ENCODE measurements around the gene LTB4R2. TPM values are rescaled to one million over a fixed set of nuclear protein-coding genes. Genes with fewer than 3 reads are reported as not detected.

Gene LTB4R2
- total RNA-seq, 1 donor from 2014 or later, result 1.6 TPM

- Histone ChIP-seq H3K27me3 (ENCODE audit: control insufficient read depth in 3 of 3, insufficient read depth in 3 of 3, low read length in 3 of 3) (no peaks in the 10 kb centered on the region), H3K36me3 (ENCODE audit: control insufficient read depth in 3 of 3, insufficient read depth in 3 of 3, low read length in 3 of 3) (peaks cover 9 to 12% (median 11%) of the 10 kb centered on the region in 3 donors), H3K27ac (ENCODE audit: low read depth, low read length) (no peak overlapping the region), H3K9ac (ENCODE audit: low read depth in 1 of 3, low read length in 3 of 3) (no peak overlapping the region), H3K9me3 (ENCODE audit: control insufficient read depth in 3 of 3, low read length in 3 of 3) (no peaks in the 10 kb centered on the region), H3K4me3 (ENCODE audit: low read length in 3 of 3) (no peak overlapping the region), H3K4me1 (ENCODE audit: control insufficient read depth in 3 of 3, insufficient read depth in 3 of 3, low read length in 3 of 3) (peaks cover 0 to 5% (median 0%) of the 10 kb centered on the region in 3 donors)
These were observed 24.6 kb upstream of the LTB4R2 start for GRCh38 chr14:24285351-24285750.

GRCh38 chr14:24286996-24287395 is 22.9 kb upstream of the LTB4R2 start:
- no peak overlapping the region for H3K27ac ChIP-seq (ENCODE audit: low read depth, low read length)

GRCh38 chr14:24289649-24290280 is 20.2 kb upstream of the LTB4R2 start:
- Histone ChIP-seq H3K9me3 (ENCODE audit: control insufficient read depth in 3 of 3, low read length in 3 of 3) (no peaks in the 10 kb centered on the region), H3K36me3 (ENCODE audit: control insufficient read depth in 3 of 3, insufficient read depth in 3 of 3, low read length in 3 of 3) (peaks cover 23 to 34% (median 29%) of the 10 kb centered on the region in 3 donors), H3K4me1 (ENCODE audit: control insufficient read depth in 3 of 3, insufficient read depth in 3 of 3, low read length in 3 of 3) (no peaks in the 10 kb centered on the region), H3K9ac (ENCODE audit: low read depth in 1 of 3, low read length in 3 of 3) (no peak overlapping the region), H3K4me3 (ENCODE audit: low read length in 3 of 3) (no peak overlapping the region), H3K27me3 (ENCODE audit: control insufficient read depth in 3 of 3, insufficient read depth in 3 of 3, low read length in 3 of 3) (no peaks in the 10 kb centered on the region), H3K27ac (ENCODE audit: low read depth, low read length) (no peak overlapping the region)

More at GRCh38 chr14:24286996-24287395, 22.9 kb upstream of the LTB4R2 start:
- no peak overlapping the region for H3K4me3 ChIP-seq (ENCODE audit: low read length in 3 of 3)
- H3K27me3 ChIP-seq (ENCODE audit: control insufficient read depth in 3 of 3, insufficient read depth in 3 of 3, low read length in 3 of 3), result no peaks in the 10 kb centered on the region
- peaks cover 15 to 26% (median 23%) of the 10 kb centered on the region in 3 donors for H3K36me3 ChIP-seq (ENCODE audit: control insufficient read depth in 3 of 3, insufficient read depth in 3 of 3, low read length in 3 of 3)
- no peak overlapping the region for H3K9ac ChIP-seq (ENCODE audit: low read depth in 1 of 3, low read length in 3 of 3)
- H3K4me1 ChIP-seq (ENCODE audit: control insufficient read depth in 3 of 3, insufficient read depth in 3 of 3, low read length in 3 of 3), result no peaks in the 10 kb centered on the region
- H3K9me3 ChIP-seq (ENCODE audit: control insufficient read depth in 3 of 3, low read length in 3 of 3), result no peaks in the 10 kb centered on the region

GRCh38 chr14:24290746-24291145 is 19.2 kb upstream of the LTB4R2 start:
- Histone ChIP-seq H3K9me3 (ENCODE audit: control insufficient read depth in 3 of 3, low read length in 3 of 3) (no peaks in the 10 kb centered on the region), H3K4me3 (ENCODE audit: low read length in 3 of 3) (no peak overlapping the region), H3K27me3 (ENCODE audit: control insufficient read depth in 3 of 3, insufficient read depth in 3 of 3, low read length in 3 of 3) (no peaks in the 10 kb centered on the region), H3K36me3 (ENCODE audit: control insufficient read depth in 3 of 3, insufficient read depth in 3 of 3, low read length in 3 of 3) (peaks cover 23 to 38% (median 35%) of the 10 kb centered on the region in 3 donors), H3K4me1 (ENCODE audit: control insufficient read depth in 3 of 3, insufficient read depth in 3 of 3, low read length in 3 of 3) (no peaks in the 10 kb centered on the region), H3K27ac (ENCODE audit: low read depth, low read length) (no peak overlapping the region), H3K9ac (ENCODE audit: low read depth in 1 of 3, low read length in 3 of 3) (no peak overlapping the region)

- H3K36me3 ChIP-seq (ENCODE audit: control insufficient read depth in 3 of 3, insufficient read depth in 3 of 3, low read length in 3 of 3), result peaks cover 23 to 45% (median 43%) of the 10 kb centered on the region in 3 donors
These were observed 18.4 kb upstream of the LTB4R2 start for GRCh38 chr14:24291446-24292117.

GRCh38 chr14:24292118-24292807 is 17.7 kb upstream of the LTB4R2 start:
- H3K9me3 ChIP-seq (ENCODE audit: control insufficient read depth in 3 of 3, low read length in 3 of 3), result no peaks in the 10 kb centered on the region
- H3K27ac ChIP-seq (ENCODE audit: low read depth, low read length), result no peak overlapping the region
- no peak overlapping the region for H3K9ac ChIP-seq (ENCODE audit: low read depth in 1 of 3, low read length in 3 of 3)
- H3K27me3 ChIP-seq (ENCODE audit: control insufficient read depth in 3 of 3, insufficient read depth in 3 of 3, low read length in 3 of 3), result no peaks in the 10 kb centered on the region
- H3K4me1 ChIP-seq (ENCODE audit: control insufficient read depth in 3 of 3, insufficient read depth in 3 of 3, low read length in 3 of 3), result peaks cover 0 to 8% (median 2%) of the 10 kb centered on the region in 3 donors
- peaks cover 23 to 45% (median 43%) of the 10 kb centered on the region in 3 donors for H3K36me3 ChIP-seq (ENCODE audit: control insufficient read depth in 3 of 3, insufficient read depth in 3 of 3, low read length in 3 of 3)
- no peak overlapping the region for H3K4me3 ChIP-seq (ENCODE audit: low read length in 3 of 3)

More at GRCh38 chr14:24291446-24292117, 18.4 kb upstream of the LTB4R2 start:
- no peaks in the 10 kb centered on the region for H3K9me3 ChIP-seq (ENCODE audit: control insufficient read depth in 3 of 3, low read length in 3 of 3)
- H3K27ac ChIP-seq (ENCODE audit: low read depth, low read length), result no peak overlapping the region
- H3K4me1 ChIP-seq (ENCODE audit: control insufficient read depth in 3 of 3, insufficient read depth in 3 of 3, low read length in 3 of 3), result peaks cover 0 to 1% (median under 1%) of the 10 kb centered on the region in 3 donors
- no peak overlapping the region for H3K9ac ChIP-seq (ENCODE audit: low read depth in 1 of 3, low read length in 3 of 3)
- no peaks in the 10 kb centered on the region for H3K27me3 ChIP-seq (ENCODE audit: control insufficient read depth in 3 of 3, insufficient read depth in 3 of 3, low read length in 3 of 3)
- no peak overlapping the region for H3K4me3 ChIP-seq (ENCODE audit: low read length in 3 of 3)

GRCh38 chr14:24293525-24293924 is 16.4 kb upstream of the LTB4R2 start:
- H3K4me1 ChIP-seq (ENCODE audit: control insufficient read depth in 3 of 3, insufficient read depth in 3 of 3, low read length in 3 of 3), result peaks cover under 1 to 10% (median 2%) of the 10 kb centered on the region in 3 donors
- H3K4me3 ChIP-seq (ENCODE audit: low read length in 3 of 3), result no peak overlapping the region
- H3K9me3 ChIP-seq (ENCODE audit: control insufficient read depth in 3 of 3, low read length in 3 of 3), result no peaks in the 10 kb centered on the region
- no peak overlapping the region for H3K27ac ChIP-seq (ENCODE audit: low read depth, low read length)
- peaks cover 23 to 45% (median 43%) of the 10 kb centered on the region in 3 donors for H3K36me3 ChIP-seq (ENCODE audit: control insufficient read depth in 3 of 3, insufficient read depth in 3 of 3, low read length in 3 of 3)
- H3K27me3 ChIP-seq (ENCODE audit: control insufficient read depth in 3 of 3, insufficient read depth in 3 of 3, low read length in 3 of 3), result no peaks in the 10 kb centered on the region
- no peak overlapping the region for H3K9ac ChIP-seq (ENCODE audit: low read depth in 1 of 3, low read length in 3 of 3)

GRCh38 chr14:24296341-24297157 is 13.4 kb upstream of the LTB4R2 start:
- H3K27ac ChIP-seq (ENCODE audit: low read depth, low read length), result no peak overlapping the region

GRCh38 chr14:24297190-24297964 is 12.6 kb upstream of the LTB4R2 start:
- H3K9ac ChIP-seq (ENCODE audit: low read depth in 1 of 3, low read length in 3 of 3), result no peak overlapping the region
- H3K4me1 ChIP-seq (ENCODE audit: control insufficient read depth in 3 of 3, insufficient read depth in 3 of 3, low read length in 3 of 3), result peaks cover 19 to 32% (median 26%) of the 10 kb centered on the region in 3 donors
- peaks cover 12 to 31% (median 27%) of the 10 kb centered on the region in 3 donors for H3K36me3 ChIP-seq (ENCODE audit: control insufficient read depth in 3 of 3, insufficient read depth in 3 of 3, low read length in 3 of 3)
- no peak overlapping the region for H3K27ac ChIP-seq (ENCODE audit: low read depth, low read length)
- no peaks in the 10 kb centered on the region for H3K9me3 ChIP-seq (ENCODE audit: control insufficient read depth in 3 of 3, low read length in 3 of 3)
- no peak overlapping the region for H3K4me3 ChIP-seq (ENCODE audit: low read length in 3 of 3)
- no peaks in the 10 kb centered on the region for H3K27me3 ChIP-seq (ENCODE audit: control insufficient read depth in 3 of 3, insufficient read depth in 3 of 3, low read length in 3 of 3)

More at GRCh38 chr14:24296341-24297157, 13.4 kb upstream of the LTB4R2 start:
- H3K9me3 ChIP-seq (ENCODE audit: control insufficient read depth in 3 of 3, low read length in 3 of 3), result no peaks in the 10 kb centered on the region
- peaks cover 8 to 30% (median 27%) of the 10 kb centered on the region in 3 donors for H3K36me3 ChIP-seq (ENCODE audit: control insufficient read depth in 3 of 3, insufficient read depth in 3 of 3, low read length in 3 of 3)
- H3K4me1 ChIP-seq (ENCODE audit: control insufficient read depth in 3 of 3, insufficient read depth in 3 of 3, low read length in 3 of 3), result peaks cover 19 to 32% (median 25%) of the 10 kb centered on the region in 3 donors
- no peaks in the 10 kb centered on the region for H3K27me3 ChIP-seq (ENCODE audit: control insufficient read depth in 3 of 3, insufficient read depth in 3 of 3, low read length in 3 of 3)
- H3K4me3 ChIP-seq (ENCODE audit: low read length in 3 of 3), result no peak overlapping the region
- peak overlapping the region in 1 of 3 donors; percentile 10 for H3K9ac ChIP-seq (ENCODE audit: low read depth in 1 of 3, low read length in 3 of 3)

Measured in skeletal muscle tissue (tissue), 4 donors.